CD4-positive, alpha-beta T cell (primary cell): ENCODE data around the gene URB1. TPM values are rescaled to one million over a fixed set of nuclear protein-coding genes. Genes with fewer than 3 reads are reported as not detected.

Experiments used
- ATAC-seq: fragments of 200-7000 bp; cut with Tn5 transposase; one replicate; pipeline ENCODE4 v1.10.0; 2022; ENCODE audit warnings: mild to moderate bottlenecking; ENCODE audit not compliant: poor library complexity
- CTCF ChIA-PET: fragments of 350-600 bp; sonication (Branson Sonifier 250); formaldehyde crosslinking; loops from one replicate; lab custom pipeline; 2021; ENCODE audit warnings: antibody characterized with exemption, inconsistent platforms; lab: Charles Lee
- POLR2A ChIA-PET: fragments of 350-600 bp; sonication (Branson Sonifier 250); formaldehyde crosslinking; loops from one replicate; lab custom pipeline; 2021; ENCODE audit warnings: antibody characterized with exemption, inconsistent platforms; lab: Charles Lee
- DNase-seq, 14 experiments: peaks; one replicate each; pipeline ENCODE4 v3.0.0-alpha.2; 2013 to 2020; ENCODE audit warnings: mixed read lengths in 2 of 14
- H3K27ac ChIP-seq, 2 donors: one replicate each; pipeline versions ENCODE4 v1.5.1 to v1.7.0; 2013; ENCODE audit warnings: low read length in 2 of 2, low read depth in 1 of 2, mild to moderate bottlenecking in 1 of 2
- H3K27me3 ChIP-seq, 2 experiments: 1 replicate in 1 of 2; 2 replicates in 1 of 2; pipeline versions ENCODE4 v1.6.1 to v1.7.0; 2013; ENCODE audit warnings: low read length in 2 of 2, control low read depth in 1 of 2, mild to moderate bottlenecking in 1 of 2, moderate library complexity in 1 of 2; ENCODE audit not compliant: insufficient read depth in 2 of 2, control insufficient read depth in 1 of 2
- H3K36me3 ChIP-seq: one replicate; pipeline ENCODE4 v1.6.1; 2013; ENCODE audit warnings: low read length, control low read depth; ENCODE audit not compliant: insufficient read depth
- H3K4me1 ChIP-seq: one replicate; pipeline ENCODE4 v1.6.1; 2013; ENCODE audit warnings: low read length, control low read depth; ENCODE audit not compliant: insufficient read depth
- H3K4me3 ChIP-seq: one replicate; pipeline ENCODE4 v1.5.1; 2013; ENCODE audit warnings: mild to moderate bottlenecking, low read length, moderate library complexity
- H3K9me3 ChIP-seq, 2 experiments: 1 replicate in 1 of 2; 2 replicates in 1 of 2; pipeline versions ENCODE4 v1.6.1 to v1.7.0; 2013; ENCODE audit warnings: low read length in 2 of 2, mild to moderate bottlenecking in 2 of 2, control low read depth in 1 of 2, moderate library complexity in 1 of 2; ENCODE audit not compliant: control insufficient read depth in 1 of 2, insufficient read depth in 1 of 2
- H3K27ac Mint-ChIP-seq: one replicate; pipeline ENCODE4 v1.8.0; 2020; ENCODE audit warnings: mixed read lengths
- H3K27me3 Mint-ChIP-seq: one replicate; pipeline ENCODE4 v1.8.0; 2021; ENCODE audit warnings: mixed read lengths
- H3K36me3 Mint-ChIP-seq: one replicate; pipeline ENCODE4 v1.8.0; 2021; ENCODE audit warnings: low read depth, mixed read lengths
- H3K4me1 Mint-ChIP-seq: one replicate; pipeline ENCODE4 v1.8.0; 2021; ENCODE audit warnings: low read depth, mixed read lengths
- H3K4me3 Mint-ChIP-seq: one replicate; pipeline ENCODE4 v1.8.0; 2020; ENCODE audit warnings: mild to moderate bottlenecking, mixed read lengths
- H3K9me3 Mint-ChIP-seq: one replicate; pipeline ENCODE4 v1.8.0; 2020; ENCODE audit warnings: mixed read lengths
- intact Hi-C, 2 experiments: fragments of 100-400 bp; cut with DNase I in 1 of 2; cut with micrococcal nuclease in 1 of 2; formaldehyde crosslinking; loops; one replicate each; pipeline versions ENCODE4 v1.15.1 to v1.9.0; 2023 to 2025; cut with DNase I, micrococcal nuclease
- total RNA-seq, 174 experiments: library from RNA in 2 of 174; stranded (reverse) in 2 of 174; gene quantifications; one replicate each; pipeline ENCODE4 v1.2.3 and lab custom pipeline; 2021 to 2026
- TF ChIP-seq, protein P1 (sequence below): fragments of 200-600 bp; IDR thresholded peaks from one replicate; pipeline ENCODE4 v1.8.0; 2022; ENCODE audit warnings: antibody characterized with exemption, mild to moderate bottlenecking

URB1 gene
- total RNA-seq, 2 experiments from 2014 or later, result 5.4 to 5.7 TPM

GRCh38 chr21:32380940-32381339 is 11.9 kb downstream of the URB1 start:
- CTCF ChIA-PET, result no interaction called here
- Histone ChIP-seq H3K36me3 (peaks cover 59% of the 10 kb centered on the region), H3K4me1 (no peaks in the 10 kb centered on the region), H3K9me3 (no peaks in the 10 kb centered on the region), H3K4me3 (no peak overlapping the region), H3K27ac (no peak overlapping the region), H3K27me3 (no peaks in the 10 kb centered on the region)
- Mint-ChIP-seq H3K27me3 (no peaks in the 10 kb centered on the region), H3K4me1 (peaks cover 7% of the 10 kb centered on the region), H3K36me3 (peaks cover 97% of the 10 kb centered on the region), H3K27ac (no peak overlapping the region), H3K9me3 (no peaks in the 10 kb centered on the region), H3K4me3 (no peak overlapping the region)
- TF ChIP-seq, protein P1, sequence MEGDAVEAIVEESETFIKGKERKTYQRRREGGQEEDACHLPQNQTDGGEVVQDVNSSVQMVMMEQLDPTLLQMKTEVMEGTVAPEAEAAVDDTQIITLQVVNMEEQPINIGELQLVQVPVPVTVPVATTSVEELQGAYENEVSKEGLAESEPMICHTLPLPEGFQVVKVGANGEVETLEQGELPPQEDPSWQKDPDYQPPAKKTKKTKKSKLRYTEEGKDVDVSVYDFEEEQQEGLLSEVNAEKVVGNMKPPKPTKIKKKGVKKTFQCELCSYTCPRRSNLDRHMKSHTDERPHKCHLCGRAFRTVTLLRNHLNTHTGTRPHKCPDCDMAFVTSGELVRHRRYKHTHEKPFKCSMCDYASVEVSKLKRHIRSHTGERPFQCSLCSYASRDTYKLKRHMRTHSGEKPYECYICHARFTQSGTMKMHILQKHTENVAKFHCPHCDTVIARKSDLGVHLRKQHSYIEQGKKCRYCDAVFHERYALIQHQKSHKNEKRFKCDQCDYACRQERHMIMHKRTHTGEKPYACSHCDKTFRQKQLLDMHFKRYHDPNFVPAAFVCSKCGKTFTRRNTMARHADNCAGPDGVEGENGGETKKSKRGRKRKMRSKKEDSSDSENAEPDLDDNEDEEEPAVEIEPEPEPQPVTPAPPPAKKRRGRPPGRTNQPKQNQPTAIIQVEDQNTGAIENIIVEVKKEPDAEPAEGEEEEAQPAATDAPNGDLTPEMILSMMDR, result no peak
- DNase-seq (no peak), ATAC-seq (no peak)
- POLR2A ChIA-PET, result no interaction called here
- intact Hi-C loops, result no loop called here

GRCh38 chr21:32378956-32379355 is 13.9 kb downstream of the URB1 start:
- DNase-seq, result no peak
- H3K27me3 Mint-ChIP-seq, result no peaks in the 10 kb centered on the region
- Histone ChIP-seq H3K27me3 (no peaks in the 10 kb centered on the region), H3K4me1 (no peaks in the 10 kb centered on the region), H3K4me3 (no peak overlapping the region), H3K27ac (no peak overlapping the region), H3K9me3 (no peaks in the 10 kb centered on the region), H3K36me3 (peaks cover 70% of the 10 kb centered on the region)
- H3K4me3 Mint-ChIP-seq, result no peak overlapping the region
- peaks cover 100% of the 10 kb centered on the region for H3K36me3 Mint-ChIP-seq
- ChIA-PET CTCF (no interaction called here), POLR2A (no interaction called here)
- intact Hi-C loops, result no loop called here
- H3K4me1 Mint-ChIP-seq, result no peaks in the 10 kb centered on the region
- ATAC-seq, result no peak
- TF ChIP-seq, protein P1, result no peak
- no peaks in the 10 kb centered on the region for H3K9me3 Mint-ChIP-seq
- H3K27ac Mint-ChIP-seq, result no peak overlapping the region

DNA sequence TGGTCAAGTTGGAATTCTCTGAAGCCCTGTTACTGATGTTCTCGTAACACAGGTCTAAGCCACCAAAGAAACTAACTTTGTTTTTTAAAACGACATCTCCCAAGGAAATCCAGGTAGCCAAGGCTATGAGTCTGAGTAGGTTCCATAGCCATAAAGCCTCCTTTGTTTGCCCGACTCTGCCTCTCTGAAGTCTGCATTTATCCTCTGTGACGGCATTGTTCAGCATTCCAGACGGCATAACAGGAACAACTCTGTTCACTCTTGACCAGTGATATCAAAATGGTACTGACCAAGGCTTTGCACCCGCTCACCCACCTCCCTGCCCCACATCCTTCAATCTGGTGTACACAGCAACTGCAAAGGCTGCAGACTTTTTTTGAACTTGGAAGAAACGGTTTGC is 14.8 kb downstream of the URB1 start:
- Histone ChIP-seq H3K4me3 (no peak overlapping the region), H3K4me1 (no peaks in the 10 kb centered on the region), H3K27ac (no peak overlapping the region), H3K36me3 (peaks cover 64% of the 10 kb centered on the region), H3K9me3 (no peaks in the 10 kb centered on the region), H3K27me3 (no peaks in the 10 kb centered on the region)
- no peak for DNase-seq
- Mint-ChIP-seq H3K27me3 (no peaks in the 10 kb centered on the region), H3K27ac (no peak overlapping the region), H3K36me3 (peaks cover 94% of the 10 kb centered on the region), H3K4me3 (no peak overlapping the region), H3K9me3 (no peaks in the 10 kb centered on the region), H3K4me1 (no peaks in the 10 kb centered on the region)
- CTCF ChIA-PET, result no interaction called here
- TF ChIP-seq, protein P1, result no peak
- intact Hi-C loops, result no loop called here
- POLR2A ChIA-PET, result no interaction called here
- no peak for ATAC-seq
